Measurements from ENCODE around the gene GATB. TPM values are rescaled to one million over a fixed set of nuclear protein-coding genes. Genes with fewer than 3 reads are reported as not detected.

The GATB gene
- total and polyA plus RNA-seq, 2 of the 4 experiments (the other 2 are of a cell fraction): 18.7 to 20.3 TPM

DNA sequence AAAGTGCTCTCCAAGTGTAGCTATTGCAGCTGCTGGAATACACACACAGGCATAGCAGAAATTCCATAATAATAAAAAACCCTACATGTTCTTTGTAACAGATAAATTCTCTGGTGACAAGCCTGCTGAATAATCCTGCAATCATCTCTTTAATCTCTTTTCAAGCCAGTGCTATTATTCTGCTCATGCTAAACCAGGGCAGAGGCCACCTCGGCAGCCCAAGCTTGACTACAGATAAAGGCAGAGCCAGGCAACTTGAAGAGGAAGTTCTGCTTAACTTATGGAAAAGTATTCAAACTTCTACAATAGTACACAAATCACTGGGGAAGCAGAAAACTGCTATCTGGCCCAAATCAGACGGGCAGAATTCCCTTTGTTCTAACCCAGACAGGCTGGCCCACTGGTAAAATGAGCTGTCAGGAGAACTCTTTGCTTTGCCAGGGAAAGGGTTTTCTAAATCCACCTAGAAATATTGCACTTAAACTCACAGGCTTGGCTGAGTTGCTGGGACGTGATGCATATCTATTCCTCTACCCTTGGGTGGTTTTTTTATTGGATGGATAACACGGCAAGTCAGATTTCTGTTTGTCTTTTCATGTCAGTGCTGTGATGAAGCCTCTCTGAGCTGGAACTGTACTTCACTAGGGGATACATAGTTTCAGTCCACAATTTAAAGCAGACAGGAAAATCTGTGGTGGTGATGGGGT lies 70.5 kb downstream of the GATB start:
- H2BK120ac ChIP-seq (ENCODE audit: low read depth, low read length): peak overlapping the region; percentile 14
- H3K23ac ChIP-seq (ENCODE audit: low read depth, low read length): no peak overlapping the region; the same call in 1 of the 2 replicates
- peak overlapping the region; percentile 46; the same call in 1 of the 2 replicates for H3K27ac ChIP-seq (ENCODE audit: insufficient read depth, low read length)
- H3K9ac ChIP-seq (ENCODE audit: low read depth, low read length): no peak overlapping the region
- intact Hi-C loops (cut with micrococcal nuclease): loop anchor here (5.0 kb wide), 2 partner anchors 57 to 72 kb away; partner anchors contain the start of gene GATB
- no peak overlapping the region for H2AFZ ChIP-seq (replicated peaks; ENCODE audit: low read length, poor library complexity)
- H4K91ac ChIP-seq (ENCODE audit: insufficient read depth, low read depth, low read length): peak overlapping the region; percentile 75; the same call in 1 of the 2 replicates
- H2AK5ac ChIP-seq (ENCODE audit: low read depth, low read length): no peak overlapping the region
- H3K4ac ChIP-seq (ENCODE audit: low read depth, low read length): peak overlapping the region; percentile 66
- ChIA-PET POLR2A (ENCODE audit: unreplicated experiment) (no interaction called here), CTCF (interaction anchor here (0.6 to 1.6 kb wide), 2 partner anchors 573 to 863 kb away, joined by 3 read pairs; no protein-coding TSS in a partner anchor)
- H3K18ac ChIP-seq (ENCODE audit: low read depth, low read length): peak overlapping the region; percentile 32; the same call in 1 of the 2 replicates
- H2BK20ac ChIP-seq (ENCODE audit: low read depth, low read length): peak overlapping the region; percentile 60; the same call in 1 of the 2 replicates
- H3K79me1 ChIP-seq (ENCODE audit: low read depth in 1 of 2, low read length in 2 of 2): no peaks in the 10 kb centered on the region
- no peaks in the 10 kb centered on the region for H4K20me1 ChIP-seq (ENCODE audit: insufficient read depth, low read length)
- peak; percentile 68 for ATAC-seq (ENCODE audit: low read depth)
- no peaks in the 10 kb centered on the region for H3K9me3 ChIP-seq (ENCODE audit: control insufficient read depth, insufficient read depth, low read length)
- no peaks in the 10 kb centered on the region for H3K36me3 ChIP-seq (ENCODE audit: control insufficient read depth, insufficient read depth, low read length)
- H2AK9ac ChIP-seq (replicated peaks; ENCODE audit: low read depth, low read length, poor library complexity): no peak overlapping the region
- H3K4me2 ChIP-seq (ENCODE audit: low read depth, low read length): peak overlapping the region; percentile 24
- peaks cover 12% of the 10 kb centered on the region for H3K9me1 ChIP-seq (ENCODE audit: insufficient read depth, low read length)
- H4K8ac ChIP-seq (ENCODE audit: low read depth in 2 of 2, low read length in 2 of 2): peak overlapping the region in 1 of 2 experiments; percentile 60; a peak in 3 of 4 replicates
- H3K14ac ChIP-seq (replicated peaks; ENCODE audit: low read depth, low read length): 0 out of 2 replicates have a peak overlapping the region, but pooled peaks have one; percentile 15
- H3K56ac ChIP-seq (ENCODE audit: extremely low read depth, insufficient read depth, low read length): peak overlapping the region; percentile 2; the same call in 1 of the 2 replicates
- H3K4me1 ChIP-seq (ENCODE audit: control insufficient read depth, insufficient read depth, low read length): peaks cover 38% of the 10 kb centered on the region
- dilution Hi-C loops (cut with HindIII; ENCODE audit: low sequenced_read_pairs, unreplicated experiment): no loop called here
- in situ Hi-C loops (cut with MboI; ENCODE audit: low sequenced_read_pairs): no loop called here
- H4K5ac ChIP-seq (ENCODE audit: low read depth, low read length): peak overlapping the region; percentile 11; the same call in 1 of the 2 replicates
- BruUV-seq (replicated peaks): no TSS peak
- peak overlapping the region; percentile 19; the same call in 1 of the 3 replicates for H2BK15ac ChIP-seq (ENCODE audit: low read depth, low read length)
- no CpG with 5 or more reads among the region's 4 CpGs for WGBS, 2 experiments (ENCODE audit: extremely low coverage in 2 of 2, insufficient read length in 1 of 2)
- DNase-seq: peak; percentile 74
- no peaks in the 10 kb centered on the region for H3K27me3 ChIP-seq (ENCODE audit: control insufficient read depth, insufficient read depth, low read length)
- H3K4me3 ChIP-seq (ENCODE audit: insufficient read depth, low read depth, low read length): no peak overlapping the region
- peak overlapping the region; percentile 59 for H2BK5ac ChIP-seq (ENCODE audit: low read depth, low read length, poor library complexity, severe bottlenecking)
- TF ChIP-seq BHLHE40 (IDR thresholded peaks at IDR 0.05; ENCODE audit: low read depth, low read length) (no peak), NFE2L2 (IDR thresholded peaks at IDR 0.05; ENCODE audit: low read depth, low read length) (no peak), MAFK (IDR thresholded peaks at IDR 0.05; ENCODE audit: low read depth, low read length) (no peak), SMC3 (IDR thresholded peaks at IDR 0.05; ENCODE audit: low read depth, low read length) (no peak), MXI1 (IDR thresholded peaks at IDR 0.05; ENCODE audit: borderline replicate concordance, low read depth, low read length) (no peak), POLR2A (IDR thresholded peaks at IDR 0.05; ENCODE audit: low read depth, low read length) (no peak), CEBPB (IDR thresholded peaks at IDR 0.05; ENCODE audit: low read depth, low read length) (no peak), RCOR1 (IDR thresholded peaks at IDR 0.05; ENCODE audit: insufficient replicate concordance, low read length) (no peak), RAD21 (IDR thresholded peaks at IDR 0.05; ENCODE audit: low read length) (no peak), CHD1 (IDR thresholded peaks at IDR 0.05; ENCODE audit: low read depth, low read length) (no peak), FOS (IDR thresholded peaks at IDR 0.05; ENCODE audit: low read depth, low read length) (no peak), RFX5 (IDR thresholded peaks at IDR 0.05; ENCODE audit: low read depth, low read length) (no peak), MAZ (IDR thresholded peaks at IDR 0.05; ENCODE audit: borderline replicate concordance, low read depth, low read length) (no peak)
- TF ChIP-seq, protein P1, sequence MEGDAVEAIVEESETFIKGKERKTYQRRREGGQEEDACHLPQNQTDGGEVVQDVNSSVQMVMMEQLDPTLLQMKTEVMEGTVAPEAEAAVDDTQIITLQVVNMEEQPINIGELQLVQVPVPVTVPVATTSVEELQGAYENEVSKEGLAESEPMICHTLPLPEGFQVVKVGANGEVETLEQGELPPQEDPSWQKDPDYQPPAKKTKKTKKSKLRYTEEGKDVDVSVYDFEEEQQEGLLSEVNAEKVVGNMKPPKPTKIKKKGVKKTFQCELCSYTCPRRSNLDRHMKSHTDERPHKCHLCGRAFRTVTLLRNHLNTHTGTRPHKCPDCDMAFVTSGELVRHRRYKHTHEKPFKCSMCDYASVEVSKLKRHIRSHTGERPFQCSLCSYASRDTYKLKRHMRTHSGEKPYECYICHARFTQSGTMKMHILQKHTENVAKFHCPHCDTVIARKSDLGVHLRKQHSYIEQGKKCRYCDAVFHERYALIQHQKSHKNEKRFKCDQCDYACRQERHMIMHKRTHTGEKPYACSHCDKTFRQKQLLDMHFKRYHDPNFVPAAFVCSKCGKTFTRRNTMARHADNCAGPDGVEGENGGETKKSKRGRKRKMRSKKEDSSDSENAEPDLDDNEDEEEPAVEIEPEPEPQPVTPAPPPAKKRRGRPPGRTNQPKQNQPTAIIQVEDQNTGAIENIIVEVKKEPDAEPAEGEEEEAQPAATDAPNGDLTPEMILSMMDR (conservative IDR thresholded peaks at IDR 0.05; ENCODE audit: low read depth, low read length): no peak
- TF ChIP-seq, protein P2, sequence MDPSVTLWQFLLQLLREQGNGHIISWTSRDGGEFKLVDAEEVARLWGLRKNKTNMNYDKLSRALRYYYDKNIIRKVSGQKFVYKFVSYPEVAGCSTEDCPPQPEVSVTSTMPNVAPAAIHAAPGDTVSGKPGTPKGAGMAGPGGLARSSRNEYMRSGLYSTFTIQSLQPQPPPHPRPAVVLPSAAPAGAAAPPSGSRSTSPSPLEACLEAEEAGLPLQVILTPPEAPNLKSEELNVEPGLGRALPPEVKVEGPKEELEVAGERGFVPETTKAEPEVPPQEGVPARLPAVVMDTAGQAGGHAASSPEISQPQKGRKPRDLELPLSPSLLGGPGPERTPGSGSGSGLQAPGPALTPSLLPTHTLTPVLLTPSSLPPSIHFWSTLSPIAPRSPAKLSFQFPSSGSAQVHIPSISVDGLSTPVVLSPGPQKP (IDR thresholded peaks at IDR 0.05; ENCODE audit: borderline replicate concordance, low read depth, low read length): no peak

Data from IMR-90 (cell line).